HG03108 (cell line): ENCODE results near the gene SHH.

ENCODE experiments used
- ATAC-seq: cut with Tn5 transposase; IDR thresholded peaks from one replicate; pipeline ENCODE4 v1.9.1; 2021; ENCODE audit warnings: moderate library complexity; ENCODE audit not compliant: unreplicated experiment

The SHH gene

DNA sequence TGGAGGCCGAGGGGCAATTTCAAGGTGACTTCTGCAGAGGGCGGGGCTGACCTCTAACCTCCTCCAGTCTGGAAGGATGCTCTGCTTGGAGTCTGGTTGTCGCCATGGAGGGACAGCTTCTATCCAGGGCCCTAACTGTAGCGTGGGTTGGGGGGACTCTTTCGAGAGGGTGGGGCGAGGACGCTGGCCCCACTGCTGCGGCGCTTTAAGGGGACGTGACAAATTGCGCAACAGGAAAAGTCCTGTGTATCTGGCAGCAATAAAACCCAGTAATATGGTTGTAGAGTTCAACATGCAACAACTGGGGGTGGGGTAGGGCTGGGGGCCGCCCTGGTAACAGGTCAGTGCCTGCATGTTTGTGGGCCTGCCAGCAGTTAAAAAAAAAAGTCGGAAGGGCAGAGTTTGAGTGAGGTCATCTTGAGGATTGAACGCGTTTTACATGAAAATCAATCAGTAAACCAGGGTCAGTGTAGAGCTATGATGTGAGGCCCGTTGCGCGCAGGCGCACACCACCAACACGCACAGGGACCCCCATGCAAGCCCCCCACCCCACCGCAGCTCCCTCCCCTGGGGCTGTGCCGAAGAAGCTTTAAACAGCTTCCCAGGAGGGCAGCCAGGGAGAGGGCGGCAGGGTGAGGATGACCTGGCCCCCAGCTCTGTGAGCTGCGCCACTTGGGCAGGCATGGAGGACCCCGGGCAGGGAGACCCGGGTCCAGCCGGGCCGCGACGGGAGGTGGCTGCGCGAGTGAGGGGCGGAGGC is 4.3 kb downstream of the SHH start:
- ATAC-seq, result no peak

DNA sequence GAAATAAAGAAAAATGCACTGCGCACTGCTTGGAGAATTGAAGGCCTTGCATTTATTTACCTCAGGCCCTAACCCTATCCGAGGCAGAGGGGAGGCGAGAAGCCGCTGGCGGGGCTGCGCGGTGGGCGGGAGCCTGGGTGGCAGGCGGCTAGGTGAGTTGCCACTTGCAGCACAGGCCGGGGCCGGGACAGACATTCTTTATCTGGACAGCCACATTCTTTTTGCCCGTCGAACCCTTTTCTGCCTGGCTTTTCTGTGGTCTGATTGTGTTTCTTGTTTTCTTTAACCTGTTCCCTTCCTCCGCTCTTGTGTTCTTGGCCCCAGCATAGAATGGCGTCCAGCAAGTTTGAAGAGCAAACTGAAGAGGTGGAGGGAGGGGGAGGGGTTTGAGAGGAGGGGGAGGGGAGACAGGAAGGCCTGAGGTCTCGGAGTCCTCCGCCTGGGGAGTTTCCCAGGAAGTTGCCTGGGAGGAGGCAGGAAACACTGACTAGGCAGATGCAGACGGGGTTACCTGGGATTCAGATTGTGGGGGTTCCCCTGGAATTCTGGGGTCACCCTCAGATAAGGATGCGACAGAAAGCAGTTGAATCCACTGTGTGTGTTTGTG is 5.1 kb downstream of the SHH start:
- ATAC-seq, result no peak

DNA sequence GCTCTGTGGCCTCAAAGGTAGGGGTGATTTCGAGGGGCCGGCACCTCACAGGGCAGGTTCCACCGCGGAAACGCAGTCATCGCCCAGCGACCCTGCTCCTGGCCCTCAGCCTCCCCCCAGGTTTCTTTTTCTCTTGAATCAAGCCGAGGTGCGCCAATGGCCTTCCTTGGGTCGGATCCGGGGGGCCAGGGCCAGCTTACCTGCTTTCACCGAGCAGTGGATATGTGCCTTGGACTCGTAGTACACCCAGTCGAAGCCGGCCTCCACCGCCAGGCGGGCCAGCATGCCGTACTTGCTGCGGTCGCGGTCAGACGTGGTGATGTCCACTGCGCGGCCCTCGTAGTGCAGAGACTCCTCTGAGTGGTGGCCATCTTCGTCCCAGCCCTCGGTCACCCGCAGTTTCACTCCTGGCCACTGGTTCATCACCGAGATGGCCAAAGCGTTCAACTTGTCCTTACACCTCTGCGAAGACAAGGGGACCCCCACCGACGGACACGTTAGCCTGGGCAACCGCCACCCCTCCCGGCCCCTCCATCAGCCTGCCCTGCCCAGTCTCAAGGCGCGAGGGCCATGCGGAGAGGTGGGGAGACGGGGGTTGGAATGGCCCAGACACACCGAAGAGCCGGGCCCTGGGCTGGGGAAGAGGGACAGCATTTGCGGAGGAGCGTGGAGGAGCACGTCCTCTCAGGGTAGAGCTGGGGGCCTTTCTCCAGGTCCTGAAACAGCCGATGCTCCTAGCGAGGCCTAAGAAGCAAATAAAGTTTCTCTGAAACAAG is 6.0 kb downstream of the SHH start:
- ATAC-seq, result no peak

DNA sequence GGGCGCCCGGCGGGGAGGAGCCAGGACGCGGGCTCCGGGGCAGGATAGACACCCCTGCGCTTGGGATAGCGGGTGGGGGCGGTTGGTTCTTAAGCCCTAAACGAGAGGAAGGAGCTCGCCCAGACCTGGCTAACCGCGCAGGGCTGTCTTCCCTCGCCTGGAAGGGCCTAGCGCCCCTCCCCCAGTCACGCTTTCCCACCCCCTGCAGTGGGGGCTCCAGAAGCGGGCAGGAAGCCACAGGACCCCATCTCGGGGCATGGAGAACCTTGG is 6.5 kb downstream of the SHH start:
- no peak for ATAC-seq

DNA sequence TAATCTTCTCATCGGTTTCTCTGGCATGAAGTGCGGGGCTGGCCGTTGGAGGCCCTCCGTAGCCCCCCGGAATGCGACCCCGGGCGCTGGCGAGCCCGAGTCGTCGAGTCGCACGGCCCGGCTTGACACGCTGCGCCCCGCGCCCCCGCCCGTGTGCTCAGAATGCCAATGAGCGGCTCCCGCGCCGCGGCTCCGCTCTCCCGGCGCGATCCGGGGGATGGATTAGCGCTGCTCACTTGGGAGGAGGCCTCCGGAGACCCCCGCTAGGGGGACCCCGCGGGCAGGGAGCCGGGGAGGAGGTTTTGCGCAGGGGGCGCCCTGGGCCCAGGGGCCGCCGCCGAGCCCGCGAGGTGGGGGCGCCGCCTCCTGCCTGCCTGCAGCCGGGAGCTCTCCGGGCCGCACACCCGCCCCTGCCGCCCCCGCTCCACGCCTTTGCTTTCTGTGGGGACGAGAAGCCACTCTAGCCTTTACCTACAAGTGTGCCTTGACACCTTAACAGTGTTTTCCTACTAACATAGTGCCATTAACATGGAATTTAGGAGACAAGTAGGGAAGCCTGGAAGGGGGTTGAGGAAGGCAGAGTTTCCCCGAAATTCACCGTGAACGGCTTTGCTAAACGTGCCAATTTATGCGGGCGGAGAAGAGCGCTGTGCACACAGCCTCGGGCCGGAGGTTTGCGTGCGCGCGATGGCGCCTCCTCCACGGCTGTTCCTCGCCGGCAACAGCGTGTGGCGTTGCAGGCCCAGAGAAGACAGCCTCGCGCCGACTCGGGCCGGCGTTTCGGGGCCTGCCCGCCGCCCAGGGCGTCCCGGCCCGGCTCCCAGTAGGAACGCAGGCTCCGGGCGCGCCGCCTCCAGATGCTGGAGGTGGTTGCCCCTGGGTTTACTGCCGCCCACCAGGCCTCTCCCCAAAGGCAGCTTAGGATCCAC is 7.1 kb downstream of the SHH start:
- ATAC-seq, result no peak

DNA sequence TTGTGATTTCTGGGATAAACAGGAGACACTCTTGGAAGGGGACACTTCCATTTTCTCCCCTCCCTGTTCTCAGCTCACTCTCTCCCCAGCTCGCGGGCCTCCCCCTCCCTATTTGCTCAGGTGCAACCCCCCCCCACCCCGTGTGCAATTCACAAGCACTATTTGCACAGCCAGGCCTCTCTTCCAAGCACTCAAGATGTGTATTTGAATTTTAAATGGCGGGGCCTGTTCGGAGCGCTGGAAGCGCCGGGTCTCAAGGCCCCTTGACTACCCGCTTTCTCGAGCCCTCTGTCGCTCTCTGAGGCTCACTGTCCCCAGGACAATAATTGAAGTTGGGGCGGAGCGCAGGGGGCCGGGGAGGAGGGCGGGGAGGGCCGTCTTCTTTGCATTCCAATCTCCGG is 7.8 kb downstream of the SHH start:
- no peak for ATAC-seq

DNA sequence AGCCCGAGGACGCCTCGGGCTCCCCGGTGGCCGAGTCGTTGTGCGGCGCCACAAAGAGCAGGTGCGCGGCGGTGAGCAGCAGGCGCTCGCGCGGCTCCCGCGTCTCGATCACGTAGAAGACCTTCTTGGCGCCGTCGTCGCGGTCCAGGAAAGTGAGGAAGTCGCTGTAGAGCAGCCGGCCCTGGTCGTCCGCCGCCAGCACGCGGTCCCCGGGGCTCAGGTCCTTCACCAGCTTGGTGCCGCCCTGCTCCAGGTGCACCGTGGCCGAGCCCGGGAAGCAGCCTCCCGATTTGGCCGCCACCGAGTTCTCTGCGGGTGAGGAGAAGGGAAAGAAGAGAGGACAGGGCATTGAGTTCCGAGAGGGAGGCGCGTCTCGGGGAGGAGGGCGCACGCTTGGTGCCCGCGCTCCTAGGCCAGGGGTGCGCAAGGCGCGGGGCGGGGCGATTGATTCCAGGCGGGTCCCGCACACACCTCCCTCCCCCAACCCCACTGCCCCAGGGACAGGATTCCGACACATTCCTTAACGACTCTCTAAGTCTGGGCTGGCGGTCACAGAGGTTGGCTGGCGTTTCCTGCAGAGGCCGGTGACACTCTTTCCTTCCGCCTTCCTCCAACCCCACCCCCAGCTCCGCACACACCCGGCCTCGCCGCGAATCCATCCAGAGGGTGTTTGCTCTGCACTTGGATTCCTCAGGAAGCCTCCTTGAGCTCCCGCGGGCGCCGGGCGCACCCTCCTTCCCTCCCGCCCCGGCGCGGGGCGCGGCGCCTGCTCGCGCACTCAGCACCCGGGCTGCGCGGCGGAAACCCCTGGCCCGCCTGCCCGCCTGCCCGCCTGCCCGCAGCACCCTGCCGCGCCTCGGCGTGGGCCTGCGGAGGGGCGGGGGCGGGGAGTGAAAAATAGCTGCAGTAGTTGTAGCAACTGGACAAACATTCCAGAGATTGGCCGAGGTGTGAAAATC is 8.6 kb downstream of the SHH start:
- no peak for ATAC-seq

DNA sequence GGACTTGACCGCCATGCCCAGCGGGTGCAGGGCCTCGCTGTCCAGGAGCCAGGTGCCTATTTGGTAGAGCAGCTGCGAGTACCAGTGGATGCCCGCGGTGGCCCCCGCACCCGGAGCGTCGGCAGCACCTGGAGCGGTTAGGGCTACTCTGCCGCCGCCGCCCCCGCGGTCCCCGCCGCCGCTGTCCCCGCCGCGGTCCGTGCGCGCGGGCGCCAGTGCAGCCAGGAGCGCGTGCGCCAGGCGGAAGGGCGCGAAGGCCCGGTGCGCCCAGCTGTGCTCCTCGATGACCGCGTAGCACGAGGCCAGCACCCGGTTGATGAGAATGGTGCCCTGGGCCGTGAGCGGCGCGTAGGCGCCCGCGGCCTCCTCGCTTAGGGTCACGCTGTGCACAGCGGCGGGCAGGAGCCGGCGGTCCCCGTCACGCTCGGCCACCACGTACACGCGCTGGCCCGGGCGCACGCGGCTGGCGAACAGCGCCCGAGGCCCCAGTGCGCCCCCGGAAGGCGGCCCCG is 9.3 kb downstream of the SHH start:
- no peak for ATAC-seq

DNA sequence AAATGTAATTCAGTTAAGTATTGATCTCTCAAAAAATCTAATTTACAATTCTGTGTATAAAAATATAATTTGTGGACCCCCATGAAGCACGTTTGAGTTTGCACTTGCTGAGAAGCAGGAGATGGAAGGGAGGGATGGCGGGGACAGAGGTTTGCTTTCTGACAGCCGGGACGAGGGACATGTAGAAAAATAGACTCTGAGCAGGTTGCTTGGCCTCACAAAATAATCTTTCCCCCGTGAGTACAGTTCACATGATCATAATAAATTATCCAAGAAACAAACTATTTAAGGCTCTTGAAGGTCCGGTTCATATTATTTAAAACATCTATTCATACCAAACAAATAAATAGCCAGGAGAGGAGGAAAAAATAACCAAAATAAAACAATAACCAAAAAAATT is 10.0 kb downstream of the SHH start:
- no peak for ATAC-seq

DNA sequence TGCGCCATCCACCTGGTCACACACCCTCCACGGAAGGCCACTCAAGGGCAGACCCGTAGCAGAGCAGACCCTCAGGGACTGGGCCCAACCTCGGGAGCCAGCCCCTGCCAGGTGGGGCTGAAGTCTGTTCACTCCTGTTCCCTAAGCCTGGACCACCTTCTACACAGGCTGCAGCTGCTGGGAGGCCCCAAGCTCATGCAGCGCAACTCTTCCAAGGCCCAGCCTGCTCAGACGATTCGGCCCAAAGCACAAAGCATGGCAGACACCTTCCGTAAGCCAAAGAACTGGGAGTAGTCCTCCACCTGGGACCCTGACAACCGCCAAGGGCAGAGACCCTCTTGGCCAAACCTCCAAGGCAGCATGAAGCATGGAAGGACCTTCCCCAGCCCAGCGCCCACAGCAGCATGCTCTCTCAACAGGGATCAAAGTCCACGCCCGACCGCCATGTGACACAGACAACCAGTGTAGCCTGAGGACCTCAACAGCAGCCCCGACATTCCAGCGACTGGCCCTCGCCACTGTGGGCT is 11.5 kb downstream of the SHH start:
- no peak for ATAC-seq

DNA sequence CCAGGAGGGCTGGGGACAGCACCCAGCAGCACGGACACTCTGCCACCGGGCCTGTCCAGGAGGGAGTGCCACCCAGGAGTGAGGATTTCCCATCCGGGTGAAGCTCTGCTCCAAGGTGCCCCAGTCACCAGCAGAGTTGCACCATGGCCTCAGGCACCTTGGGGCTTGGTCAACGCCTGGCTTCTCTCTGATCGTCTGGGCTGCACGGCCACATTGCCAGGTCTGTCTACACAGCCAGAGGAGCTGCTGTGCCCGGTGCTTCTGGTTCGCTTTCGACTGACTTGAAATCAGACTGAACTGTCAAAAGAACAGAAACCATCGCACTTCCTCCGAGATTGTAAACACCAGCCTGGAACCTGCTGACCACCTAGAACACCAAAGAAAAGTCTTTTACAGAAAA is 12.0 kb downstream of the SHH start:
- ATAC-seq, result no peak

DNA sequence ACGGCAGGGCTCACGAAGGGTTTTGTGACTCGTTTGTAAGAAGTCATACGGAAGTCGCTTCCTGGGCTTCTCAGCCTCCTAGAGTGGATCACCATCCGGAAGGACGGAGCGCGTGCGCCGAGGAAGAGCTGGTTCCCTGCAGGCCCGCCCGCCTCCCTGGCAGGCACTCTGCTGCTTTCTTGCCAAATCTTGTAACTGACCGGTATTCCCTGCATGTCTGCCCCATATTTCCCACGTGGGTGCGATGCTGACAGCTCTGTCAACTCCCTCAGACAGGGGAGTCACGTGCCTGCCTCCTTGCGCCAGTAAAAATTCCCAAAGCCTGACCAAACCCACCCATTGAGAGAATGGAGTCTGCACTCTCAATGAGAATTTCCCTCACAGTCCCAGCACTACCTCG is 12.7 kb downstream of the SHH start:
- ATAC-seq, result no peak

DNA sequence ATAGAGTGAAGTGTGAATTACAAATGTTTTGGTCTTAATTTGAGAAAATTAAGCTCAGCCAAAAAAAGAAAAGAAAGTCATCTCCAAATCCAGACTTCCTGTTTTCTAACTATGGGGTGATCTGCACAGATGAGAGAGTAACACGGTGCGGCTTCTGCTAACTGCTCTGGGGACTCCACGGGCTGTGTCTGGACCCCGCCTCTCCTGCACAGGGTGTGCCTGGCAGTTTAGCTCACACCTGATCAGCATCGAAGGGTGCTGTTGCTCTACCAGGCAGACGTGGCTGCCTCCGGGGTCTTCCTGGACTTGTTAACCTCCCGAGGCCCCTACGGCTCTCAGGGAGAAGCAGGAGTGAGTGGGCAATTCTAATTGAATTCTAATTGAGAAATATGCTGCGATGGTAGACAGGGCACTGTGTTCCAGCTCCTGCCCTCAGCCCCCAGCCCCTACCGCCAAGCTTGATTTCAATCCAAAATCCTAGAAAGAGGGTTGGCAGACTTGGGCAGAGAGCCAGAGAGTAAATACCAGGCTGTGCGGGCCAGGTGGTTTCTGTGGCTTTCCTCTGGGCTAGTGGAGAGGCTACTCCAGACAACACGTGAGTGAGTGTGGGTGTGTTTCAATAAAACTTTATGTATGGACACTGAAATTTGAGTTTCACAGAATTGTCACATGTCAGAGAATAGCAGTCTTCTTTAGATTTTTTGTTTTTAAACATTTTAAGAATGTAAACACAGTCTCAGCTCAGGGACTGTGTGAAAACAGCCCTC is 13.4 kb downstream of the SHH start:
- ATAC-seq, result no peak

DNA sequence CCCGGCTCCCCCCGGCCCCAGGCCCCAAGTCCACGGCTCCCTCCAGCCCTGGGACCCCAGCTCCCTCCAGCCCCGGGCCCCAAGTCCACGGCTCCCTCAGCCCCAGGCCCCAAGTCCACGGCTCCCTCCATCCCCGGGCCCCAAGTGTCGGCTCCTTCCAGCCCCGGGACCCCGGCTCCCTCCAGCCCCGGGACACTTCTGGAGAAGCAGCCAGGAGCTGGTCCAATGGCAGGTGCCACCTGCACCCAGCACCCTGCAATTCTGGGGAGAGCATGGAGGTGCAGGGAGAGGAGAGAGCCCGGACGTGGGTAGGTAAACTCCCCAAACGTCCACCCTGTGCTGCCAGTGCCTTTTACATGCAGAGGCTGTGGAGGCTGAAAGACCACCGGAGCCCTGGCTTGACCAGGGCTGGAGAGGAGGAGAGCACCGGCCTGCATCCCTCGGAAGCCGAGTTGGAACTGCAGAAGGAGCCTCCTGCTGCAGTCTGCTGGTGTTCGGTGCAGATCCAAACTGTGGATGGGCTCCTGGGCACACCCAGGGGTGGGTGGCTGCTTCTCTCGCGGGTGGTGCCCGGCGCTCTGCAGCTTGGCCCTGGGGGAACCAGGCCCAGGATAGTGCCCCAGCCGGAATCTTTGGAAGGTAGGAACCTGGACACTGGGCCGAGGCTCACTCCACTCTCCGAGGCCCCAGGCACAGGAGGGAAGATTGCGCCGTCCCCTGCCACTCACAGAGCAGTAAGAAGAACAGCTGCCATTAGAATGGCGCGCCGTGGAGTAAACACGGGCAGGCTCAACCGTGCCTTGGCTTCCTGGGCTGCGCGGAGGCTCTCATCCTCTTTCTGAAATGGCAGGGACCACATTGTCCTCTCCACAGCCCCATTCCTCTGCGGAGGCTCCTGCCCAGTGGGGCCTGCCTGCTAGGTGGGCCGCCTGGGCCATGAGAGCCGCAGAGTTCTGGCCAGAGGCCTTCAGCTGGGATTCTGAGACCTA is 14.7 kb downstream of the SHH start:
- no peak for ATAC-seq

DNA sequence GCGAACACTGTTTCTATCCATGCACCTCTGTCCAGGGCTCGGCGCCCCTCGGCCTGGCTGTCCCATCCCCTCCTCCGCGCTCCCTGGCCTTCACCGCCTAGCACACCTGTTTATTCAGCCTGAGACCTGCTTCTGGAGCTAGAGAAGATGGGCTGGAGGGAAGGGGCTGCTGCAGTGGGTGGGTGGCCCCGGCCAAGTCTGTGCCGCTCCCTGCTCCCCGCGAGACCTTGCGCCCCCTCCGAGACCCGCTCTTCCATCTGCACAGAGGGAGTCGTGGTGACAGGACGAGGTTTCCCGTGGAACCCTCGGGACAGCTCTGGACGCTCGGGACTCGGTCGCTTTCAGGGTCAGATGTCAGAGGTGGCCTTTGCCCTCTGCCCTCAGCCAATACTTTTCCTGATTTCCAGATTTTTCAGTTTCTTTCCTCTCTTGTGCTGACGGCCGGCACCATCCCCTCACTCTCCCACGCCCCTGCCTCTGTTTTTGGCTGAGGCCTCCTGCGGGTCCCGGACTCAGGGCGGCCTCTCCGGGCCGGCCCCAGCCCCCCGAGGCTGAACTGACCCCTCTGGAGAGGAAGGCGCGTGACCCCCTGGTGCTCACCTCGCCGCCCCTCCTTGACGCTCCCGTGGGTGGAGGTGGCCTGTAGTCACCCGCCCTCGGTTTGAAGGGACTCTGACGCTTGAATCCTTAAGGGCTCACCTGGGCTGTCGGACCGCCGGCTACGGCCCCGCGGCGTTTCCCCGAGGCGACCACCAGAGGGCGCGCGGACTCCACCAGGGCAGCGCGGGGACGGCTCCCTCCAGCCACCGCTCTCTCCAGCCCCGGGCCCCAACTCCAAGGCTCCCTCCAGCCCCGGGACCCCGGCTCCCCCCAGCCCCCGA is 15.6 kb downstream of the SHH start:
- peak; percentile 58 for ATAC-seq

DNA sequence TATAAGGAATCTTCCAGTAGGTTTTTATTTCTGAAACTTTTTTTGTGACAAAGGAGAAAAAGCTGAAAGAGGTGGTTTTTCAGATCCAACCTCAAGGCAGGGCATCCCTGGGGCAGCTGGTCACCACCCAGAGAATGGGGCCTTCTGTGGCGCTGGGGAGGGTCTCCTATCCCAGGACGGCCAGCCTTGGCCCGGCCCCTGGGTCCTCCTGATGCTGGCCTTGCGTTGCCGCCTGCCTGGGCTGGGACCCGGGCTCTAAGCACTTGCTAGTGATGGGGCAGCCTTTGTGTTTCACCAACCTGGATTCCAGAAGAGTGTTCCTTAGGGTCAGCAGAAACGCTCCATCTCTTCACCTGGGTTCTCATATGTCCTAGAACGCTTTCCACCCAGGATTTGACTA is 16.3 kb downstream of the SHH start:
- ATAC-seq, result no peak

DNA sequence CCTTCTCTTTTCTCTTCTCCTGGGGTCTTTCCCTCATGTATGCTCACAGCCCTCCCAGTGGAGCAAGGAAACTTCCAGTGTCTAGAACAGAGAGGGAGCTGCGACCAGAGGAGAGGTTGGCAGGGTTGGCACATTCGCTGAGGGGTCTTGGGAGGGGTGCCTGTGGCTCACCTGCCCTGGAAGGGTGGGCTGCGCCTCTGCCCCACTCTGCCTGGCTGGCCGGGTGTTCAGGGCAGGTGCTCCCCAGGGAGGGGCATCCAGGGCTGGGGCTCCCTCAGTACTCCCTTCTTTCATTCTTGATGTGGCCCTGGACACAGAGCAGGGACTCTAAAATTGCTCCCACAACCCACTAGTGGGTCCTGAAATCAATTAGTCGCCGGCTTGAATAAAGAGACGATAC is 16.9 kb downstream of the SHH start:
- no peak for ATAC-seq
